Activated CD4-positive, CD25-positive, alpha-beta regulatory T cell treated with anti-CD3 and anti-CD28 coated beads, Interleukin-2, amount 50 U/mL, for 24 hours (primary cell): ENCODE data around the gene EBI3.
"Not testable (repeated sequence)": the region's sequence is repeated elsewhere in the genome, so short reads cannot be mapped to it uniquely, and the experiment has no call there.

Experiments
- ATAC-seq, 2 donors: fragments of 150-1000 bp; cut with Tn5 transposase; one replicate each; pipeline ENCODE4 v1.10.0; 2021; ENCODE audit warnings: mild to moderate bottlenecking in 1 of 2, moderate library complexity in 1 of 2

The EBI3 gene

GRCh38 chr19:4234862-4235201 lies 5.5 kb downstream of the EBI3 start:
- no peak for ATAC-seq

- not testable (repeated sequence) for ATAC-seq
Observed at GRCh38 chr19:4237510-4237909, 8.2 kb downstream of the EBI3 start.

GRCh38 chr19:4238831-4239230 lies 9.5 kb downstream of the EBI3 start:
- no peak for ATAC-seq

GRCh38 chr19:4241824-4242430 lies 12.6 kb downstream of the EBI3 start:
- ATAC-seq: no peak

GRCh38 chr19:4245938-4246337 lies 16.6 kb downstream of the EBI3 start:
- ATAC-seq: not testable (repeated sequence)

DNA sequence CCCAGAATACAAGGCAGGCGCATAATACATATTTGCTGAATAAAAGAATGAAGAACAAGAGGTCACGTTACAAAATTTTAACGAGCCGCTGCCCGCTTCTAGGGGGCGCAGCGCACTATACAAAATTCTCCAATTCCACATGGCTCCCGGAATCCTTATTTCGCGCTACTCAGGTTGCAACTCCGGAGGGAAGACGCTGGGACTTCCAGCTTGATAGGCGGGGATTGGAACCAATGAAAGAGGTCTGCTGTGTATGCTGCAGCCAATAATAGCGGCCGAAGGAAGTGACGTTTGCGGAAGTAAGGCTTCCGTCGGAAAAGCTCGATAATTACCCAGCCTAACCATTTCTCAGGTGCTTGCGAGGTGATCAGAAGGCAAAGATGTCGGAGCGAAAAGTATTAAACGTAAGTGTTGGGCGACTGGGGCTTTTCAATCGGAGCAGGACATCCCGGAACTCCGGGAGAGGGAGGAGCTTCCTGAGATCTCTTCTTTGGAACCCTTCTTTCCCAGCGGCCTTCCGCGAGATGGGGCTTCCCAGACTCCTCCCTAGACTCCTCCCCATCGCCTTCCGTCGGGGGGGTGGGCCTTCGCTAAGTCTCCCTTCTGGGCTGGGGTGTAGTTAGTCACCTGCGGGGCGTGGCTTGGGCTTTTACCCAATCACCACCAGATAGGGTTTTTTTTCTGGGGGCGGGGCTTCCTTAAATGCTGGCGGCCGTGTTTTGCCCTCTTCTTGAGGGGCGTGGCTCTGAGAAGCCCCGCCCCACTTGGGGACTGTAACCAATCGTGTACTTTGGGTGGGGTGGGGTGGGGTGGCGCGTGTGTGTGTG lies 17.7 kb downstream of the EBI3 start, which contains the start of gene YJU2:
YJU2 (plus strand) TSS at position 314 of the 827 bp plus-strand sequence; CDS start at position 381, 67 bp downstream.
- peak; percentile 91 to 93 for ATAC-seq

GRCh38 chr19:4256563-4256962 lies 27.2 kb downstream of the EBI3 start:
- peak in 1 of 2 donors; percentile 13 for ATAC-seq

DNA sequence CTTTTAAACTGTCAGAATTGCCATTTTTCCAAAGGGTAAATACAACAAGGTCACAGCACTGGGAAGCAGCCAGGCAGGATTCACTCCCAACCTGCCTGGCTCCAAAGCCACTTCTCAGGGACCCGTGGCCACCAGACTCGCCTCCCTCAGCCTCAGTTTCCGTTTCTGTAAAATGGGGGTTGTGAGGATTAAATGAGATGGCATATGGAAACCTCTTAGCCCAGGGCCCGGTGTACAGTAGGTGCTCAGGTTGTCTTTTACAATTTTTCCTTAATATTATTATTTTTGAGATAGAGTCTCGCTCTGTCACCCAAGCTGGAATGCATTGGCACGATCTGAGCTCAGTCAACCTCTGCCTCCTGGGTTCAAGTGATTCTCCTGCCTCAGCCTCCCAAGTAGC lies 27.7 kb downstream of the EBI3 start:
- ATAC-seq: no peak

DNA sequence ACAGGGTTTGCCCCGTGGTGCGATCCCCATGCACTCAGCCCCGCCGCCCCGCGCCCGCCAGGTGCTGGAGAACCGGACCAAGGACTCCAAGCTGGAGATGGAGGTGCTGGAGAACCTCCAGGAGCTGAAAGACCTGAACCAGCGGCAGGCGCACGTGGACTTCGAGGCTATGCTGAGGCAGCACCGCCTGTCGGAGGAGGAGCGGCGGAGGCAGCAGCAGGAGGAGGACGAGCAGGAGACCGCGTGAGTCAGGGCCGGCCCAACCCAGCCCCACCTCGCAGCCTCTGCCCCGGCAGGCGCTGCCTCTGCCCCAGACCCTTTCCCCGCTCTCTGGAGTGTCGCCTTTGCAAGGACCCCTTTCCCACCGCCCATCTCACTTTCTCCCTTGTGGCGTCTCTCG lies 28.9 kb downstream of the EBI3 start:
- ATAC-seq: no peak

DNA sequence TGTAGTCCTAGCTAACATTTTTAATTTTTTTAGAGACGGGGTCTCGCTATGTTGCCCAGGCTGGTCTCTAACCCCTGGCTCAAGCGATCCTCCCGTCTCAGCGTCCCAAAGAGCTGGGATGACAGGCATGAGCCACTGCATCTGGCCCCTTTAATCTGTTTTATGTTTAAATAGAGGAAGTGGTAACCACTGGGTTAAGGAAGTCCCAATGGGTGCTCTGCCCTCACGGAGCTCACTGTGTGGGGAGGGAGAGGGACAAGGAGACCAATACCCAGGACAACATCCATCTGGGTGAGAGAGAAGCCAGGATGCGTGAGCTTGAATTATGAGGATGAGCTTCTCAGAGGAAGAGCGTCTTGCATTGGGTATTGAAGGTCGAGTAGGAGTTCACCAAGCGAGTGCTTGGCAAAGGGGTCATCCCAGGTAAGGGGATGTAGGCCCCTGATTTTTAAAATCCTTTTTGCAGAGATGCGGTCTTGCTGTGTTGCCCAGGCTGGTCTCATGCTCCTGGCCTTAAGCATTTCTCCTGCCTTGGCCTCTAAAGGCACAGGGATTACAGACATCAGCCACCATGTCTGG lies 31.4 kb downstream of the EBI3 start:
- ATAC-seq: no peak

- ATAC-seq: no peak
Observed at GRCh38 chr19:4264812-4265211, 35.5 kb downstream of the EBI3 start.

- ATAC-seq: no peak
Observed at GRCh38 chr19:4266253-4267000, 37.1 kb downstream of the EBI3 start.

- peak; percentile 65 to 67 for ATAC-seq
Observed at GRCh38 chr19:4267101-4267900, 38.0 kb downstream of the EBI3 start.

DNA sequence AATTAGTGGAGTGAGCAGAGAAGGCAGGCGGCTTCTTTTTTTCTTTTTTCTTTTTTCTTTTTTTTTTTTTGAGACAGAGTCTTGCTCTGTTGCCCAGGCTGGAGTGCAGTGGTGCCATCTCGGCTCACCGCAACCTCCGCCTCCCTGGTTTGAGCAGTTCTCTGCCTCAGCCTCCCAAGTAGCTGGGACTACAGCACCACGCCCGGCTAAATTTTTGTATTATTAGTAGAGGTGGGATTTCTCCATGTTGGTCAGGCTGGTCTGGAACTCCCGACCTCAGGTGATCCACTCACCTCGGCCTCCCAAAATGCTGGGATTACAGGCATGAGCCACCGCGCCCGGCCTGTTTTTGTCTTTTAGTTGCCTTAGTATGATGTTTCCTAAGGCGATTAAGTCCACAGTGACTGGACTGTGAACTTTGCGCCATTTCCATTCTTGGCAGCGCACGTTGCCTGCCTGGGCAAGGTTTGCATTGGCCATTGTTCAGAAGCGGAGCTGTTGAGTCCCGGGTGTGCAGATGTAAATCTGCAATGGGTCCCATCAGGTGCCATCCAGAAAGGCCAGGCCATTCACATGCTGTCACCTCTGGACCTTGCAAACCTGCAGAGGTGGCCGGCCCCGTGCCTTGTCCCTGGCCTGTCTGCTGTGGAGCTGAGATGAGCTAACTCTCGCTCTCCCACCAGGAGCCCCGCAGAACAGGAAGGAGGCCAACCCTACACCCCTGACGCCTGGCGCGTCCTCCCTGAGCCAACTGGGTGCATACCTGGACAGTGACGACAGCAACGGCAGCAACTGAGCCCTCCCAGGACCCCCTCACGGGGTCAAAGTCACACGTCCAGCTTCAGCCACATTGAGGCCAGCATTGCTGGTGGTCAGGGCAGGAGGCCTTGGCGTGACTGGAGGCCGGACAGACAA lies 38.8 kb downstream of the EBI3 start:
- peak in 1 of 2 donors; percentile 6 for ATAC-seq

- no peak for ATAC-seq
Observed at GRCh38 chr19:4268816-4269430, 39.6 kb downstream of the EBI3 start.

DNA sequence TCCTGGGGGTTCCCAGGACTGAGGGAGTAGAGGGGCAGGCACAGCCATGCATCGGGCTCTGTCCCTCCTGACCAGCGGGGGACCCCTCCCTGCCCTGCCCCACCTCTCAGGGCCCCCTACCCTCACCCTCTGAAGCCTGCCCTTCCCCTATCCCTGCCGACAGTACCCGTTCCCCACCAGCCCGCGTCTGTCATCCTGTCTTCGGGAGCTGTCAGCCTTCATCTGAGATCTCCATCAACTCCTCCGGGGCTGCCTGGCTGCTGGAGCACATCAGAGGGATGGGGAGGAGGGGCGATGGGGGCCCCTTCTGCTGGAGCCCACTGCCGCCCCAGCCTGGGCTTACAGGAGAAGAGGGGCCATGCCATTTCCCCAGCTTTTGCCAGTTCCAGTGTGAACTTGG lies 43.6 kb downstream of the EBI3 start:
- no peak for ATAC-seq

DNA sequence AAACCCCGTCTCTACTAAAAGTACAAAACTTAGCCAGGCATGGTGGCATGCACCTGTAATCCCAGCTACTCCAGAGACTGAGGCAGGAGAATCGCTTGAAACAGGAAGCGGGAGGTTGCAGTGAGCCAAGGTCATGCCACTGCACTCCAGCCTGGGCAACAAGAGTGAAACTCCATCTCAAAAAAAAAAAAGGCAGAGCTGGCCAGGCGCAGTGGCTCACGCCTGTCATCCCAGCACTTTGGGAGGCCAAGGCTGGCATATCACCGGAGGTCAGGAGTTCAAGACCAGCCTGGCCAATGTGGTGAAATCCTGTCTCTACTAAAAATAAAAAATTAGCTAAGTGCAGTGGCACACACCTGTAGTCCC lies 45.0 kb downstream of the EBI3 start:
- ATAC-seq: not testable (repeated sequence)

DNA sequence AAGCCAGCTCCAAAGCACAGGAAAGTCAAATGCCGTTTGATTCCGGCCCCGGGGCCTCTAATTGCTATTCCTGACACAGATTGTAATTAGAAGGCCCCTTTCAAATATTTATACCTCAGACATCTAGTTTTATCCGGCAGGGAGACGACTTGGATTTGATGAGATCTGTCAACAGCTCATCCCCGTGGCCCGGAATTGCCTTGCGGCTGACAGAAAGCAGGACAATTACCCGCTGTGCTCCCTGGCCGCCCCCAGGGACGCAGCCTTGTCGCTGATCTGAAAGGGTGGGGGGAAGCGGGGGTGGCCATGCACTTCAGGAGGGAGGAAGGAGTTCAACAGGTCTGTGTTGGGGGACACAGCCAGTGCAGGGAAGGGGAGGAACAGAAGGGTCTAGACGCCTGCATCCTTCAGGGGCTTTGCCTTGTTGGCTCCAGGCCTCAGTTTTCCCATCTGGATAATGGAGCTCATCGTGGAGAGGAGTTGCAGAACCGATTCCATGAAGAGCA lies 47.9 kb downstream of the EBI3 start:
- ATAC-seq: no peak

- ATAC-seq: no peak
Observed at GRCh38 chr19:4278010-4278409, 48.7 kb downstream of the EBI3 start.

DNA sequence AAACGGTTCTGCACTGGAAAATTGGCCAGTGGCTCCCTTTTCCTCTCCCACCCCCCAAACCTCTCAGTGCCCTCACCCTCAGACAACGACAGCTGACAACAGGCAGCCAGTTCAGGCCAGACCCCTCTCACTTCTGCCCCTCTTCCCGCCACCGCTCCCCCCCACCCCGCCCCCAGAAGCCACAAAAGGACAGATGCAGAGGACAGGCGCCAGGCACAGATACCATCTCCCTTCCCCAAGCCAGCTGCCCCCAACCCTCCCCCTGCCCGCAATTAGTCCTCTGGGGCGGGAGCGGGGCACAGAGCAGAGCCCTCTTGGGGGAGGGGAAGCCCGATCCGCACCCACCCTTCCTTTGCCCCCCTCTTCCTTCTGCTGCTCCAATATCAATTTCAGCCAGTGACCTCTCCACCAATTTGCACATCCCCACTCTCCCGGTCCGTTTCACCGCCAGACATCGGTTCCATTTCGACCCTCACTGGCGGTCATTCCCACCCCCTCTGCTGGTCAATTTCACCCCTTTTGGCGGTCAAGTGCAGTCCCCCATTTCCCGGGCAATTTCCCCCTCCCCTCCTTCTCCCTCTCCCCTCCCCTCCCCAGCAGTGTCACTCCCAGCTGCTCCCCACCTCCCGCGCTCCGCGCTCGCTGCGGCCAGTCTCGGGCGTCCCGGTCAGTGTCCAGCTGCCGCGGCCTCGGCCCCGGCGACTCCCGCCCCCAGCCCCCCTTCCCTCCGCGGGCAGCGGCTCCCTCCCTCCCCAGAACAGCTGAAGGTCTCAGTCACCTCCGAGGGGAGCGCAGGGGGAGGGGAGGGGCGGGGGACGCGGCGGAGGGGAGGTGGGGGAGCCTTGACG lies 49.3 kb downstream of the EBI3 start, which contains the start of gene SHD:
SHD (plus strand) TSS at position 848 of the 848 bp plus-strand sequence. CDS start 798 bp downstream, outside the sequence.
- no peak for ATAC-seq
